Stimulated activated naive CD4-positive, alpha-beta T cell (primary cell): Measurements from ENCODE around the gene MCC.

ENCODE experiments used
- DNase-seq, 6 experiments: peaks; one replicate each; lab custom pipeline; 2025; lab: John Stamatoyannopoulos, UW

The MCC gene

DNA sequence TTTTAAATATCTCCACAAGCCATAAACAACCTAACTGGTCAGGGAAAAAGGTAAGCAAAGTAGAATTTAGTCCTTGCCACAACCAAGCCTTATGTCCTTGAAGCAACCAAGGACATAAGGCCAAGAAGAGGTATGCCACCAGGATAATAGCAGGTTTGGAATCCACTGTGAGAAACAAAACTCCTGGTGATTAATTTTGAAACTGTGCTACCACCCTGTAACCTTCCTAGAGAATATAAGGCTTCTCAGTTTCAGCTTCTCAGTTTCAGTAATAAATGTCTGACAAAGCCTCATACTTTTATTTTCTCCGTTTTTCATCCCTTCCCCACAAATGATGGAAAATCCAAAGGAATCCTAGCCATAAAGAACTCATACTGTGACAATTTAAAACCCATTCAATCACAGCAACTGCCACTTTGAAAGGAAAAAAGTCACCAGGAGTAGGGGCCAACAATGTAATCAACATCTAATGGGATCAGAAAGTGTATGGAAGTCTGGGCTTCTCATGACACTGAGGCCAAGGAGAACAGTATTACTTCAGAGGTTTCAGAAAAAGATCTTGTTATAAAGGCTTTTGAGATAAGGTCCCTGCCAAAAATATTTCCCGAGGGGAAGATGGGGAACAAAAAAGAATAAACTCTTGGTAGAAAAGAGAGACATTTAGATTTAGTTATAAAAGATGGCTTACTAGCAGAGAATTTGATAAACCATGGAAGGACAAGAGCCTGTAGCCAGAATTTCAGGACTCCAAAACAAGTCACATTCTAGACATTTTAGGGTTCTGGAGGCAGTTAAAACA, 242.6 kb downstream of the MCC start:
- DNase-seq, result no peak

DNA sequence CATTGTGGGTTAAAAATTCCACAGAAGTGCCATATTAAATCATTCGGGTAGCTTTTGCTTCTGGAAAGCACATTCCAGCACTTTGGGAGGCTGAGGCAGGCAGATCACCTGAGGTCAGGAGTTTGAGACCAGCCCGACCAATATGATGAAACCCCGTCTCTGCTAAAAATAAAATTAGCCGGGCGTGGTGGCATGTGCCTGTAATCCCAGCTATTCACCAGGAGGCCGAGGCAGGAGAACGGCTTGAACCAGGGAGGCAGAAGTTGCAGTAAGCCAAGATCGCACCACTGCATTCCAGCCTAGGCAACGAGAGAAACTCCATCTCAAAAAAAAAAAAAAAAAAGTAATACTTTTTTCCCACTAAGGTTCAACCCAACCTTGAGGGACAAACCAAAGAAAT, 243.3 kb downstream of the MCC start:
- no peak for DNase-seq

DNA sequence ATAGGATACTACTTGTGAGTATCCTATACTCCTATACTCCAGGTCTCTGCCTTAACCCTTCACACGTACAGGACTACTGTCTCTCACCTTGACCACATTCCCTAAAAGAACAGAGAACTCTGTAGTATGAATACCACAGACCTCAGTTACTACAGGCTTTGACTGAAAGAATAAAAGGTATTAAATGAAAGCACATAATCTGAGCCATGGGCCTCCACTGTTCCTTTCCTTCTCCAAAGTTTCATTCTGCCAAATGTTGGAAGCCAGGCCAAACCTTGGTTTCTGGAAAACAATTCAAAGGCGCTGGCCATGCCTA, 244.9 kb downstream of the MCC start:
- no peak for DNase-seq

DNA sequence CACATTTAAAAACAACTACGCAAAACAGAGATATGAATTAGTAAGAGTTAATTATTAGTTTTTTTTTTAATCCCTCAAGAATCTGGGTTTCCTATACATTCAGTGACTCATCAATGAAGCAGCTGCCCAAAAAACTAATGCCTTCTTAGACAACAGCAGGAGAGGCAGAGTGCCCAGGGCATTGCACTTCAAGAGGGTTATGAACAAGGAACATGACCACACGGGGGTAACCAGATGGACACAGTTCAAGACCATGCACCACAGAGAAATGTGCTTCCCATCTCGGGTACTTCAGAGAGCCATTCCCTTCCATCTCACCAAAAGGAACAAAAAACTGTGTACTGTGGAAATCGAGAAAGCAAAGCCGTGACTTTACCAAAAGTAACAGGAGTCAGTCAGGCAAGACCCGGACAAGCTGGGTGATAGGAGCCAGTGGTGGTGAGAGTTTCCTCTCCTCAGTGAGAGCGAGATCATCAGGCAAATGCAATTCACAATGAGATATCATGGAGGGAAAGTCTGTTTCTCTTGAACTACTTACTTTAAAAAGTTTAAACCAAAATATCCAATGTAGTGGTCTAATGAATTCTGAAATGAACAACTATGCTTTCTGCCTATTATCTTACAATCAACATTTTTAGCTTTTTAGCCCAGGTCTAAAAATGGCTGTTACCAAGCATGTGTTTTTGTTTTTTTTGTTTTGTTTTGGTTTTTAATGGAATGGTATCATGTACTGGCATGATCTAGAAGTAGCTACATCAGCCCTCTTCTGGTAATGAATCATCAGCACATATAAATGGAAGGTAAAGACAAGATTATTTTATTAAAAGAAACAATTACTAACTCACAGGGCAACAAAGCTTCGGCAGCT, 245.5 kb downstream of the MCC start:
- no peak for DNase-seq

DNA sequence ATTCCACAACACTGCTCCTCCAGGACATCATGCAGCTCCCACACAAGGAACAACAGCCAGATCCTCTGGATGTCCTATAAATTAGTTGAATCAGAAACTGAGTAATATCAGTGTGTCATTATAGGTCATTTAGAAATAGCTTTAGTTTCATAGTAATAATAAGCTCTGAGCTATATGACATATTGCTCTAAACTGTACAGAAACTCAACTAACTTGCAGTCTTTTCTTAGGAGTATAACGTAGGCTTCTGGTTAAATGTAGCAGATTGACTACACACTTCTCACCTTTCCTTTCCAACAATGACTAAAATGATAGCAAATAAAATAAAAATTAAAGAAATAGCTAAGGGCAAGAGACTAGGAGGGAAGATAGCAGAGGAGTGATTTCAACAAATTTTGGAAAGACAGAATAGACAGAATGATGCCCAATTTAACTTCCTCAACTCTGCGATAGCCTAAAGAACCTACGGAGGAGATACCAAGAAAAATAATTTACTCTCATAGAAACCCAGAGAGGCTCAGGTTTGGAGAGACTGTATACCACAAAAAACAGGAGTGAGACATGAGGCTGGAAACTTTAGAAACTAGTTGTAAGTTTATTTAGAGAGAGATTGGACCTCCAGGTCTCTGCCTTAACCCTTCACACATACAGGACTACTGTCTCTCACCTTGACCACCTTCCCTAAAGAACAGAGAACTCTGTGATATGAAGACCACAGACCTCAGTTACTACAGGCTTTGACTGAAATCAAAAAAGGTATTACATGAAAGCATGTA, 247.1 kb downstream of the MCC start:
- no peak for DNase-seq

DNA sequence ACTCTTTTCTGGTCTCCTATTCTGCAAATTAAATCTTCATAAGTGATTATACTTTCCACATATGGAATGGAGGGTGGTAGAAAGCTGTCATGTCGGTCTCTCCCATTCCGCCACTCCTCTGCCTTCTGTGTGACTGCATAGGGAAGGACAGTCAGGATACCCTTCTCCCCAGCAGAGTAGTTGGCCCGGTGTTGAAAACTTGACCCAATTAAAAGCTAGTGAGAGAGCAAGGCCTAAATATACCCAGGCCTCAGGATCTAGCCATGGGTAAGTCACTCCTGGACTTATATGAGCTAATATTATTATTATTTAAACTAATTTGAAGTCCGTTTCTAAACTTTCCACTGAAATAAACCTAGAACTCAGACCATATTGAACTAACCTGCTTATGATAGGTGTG, 248.2 kb downstream of the MCC start:
- no peak for DNase-seq

DNA sequence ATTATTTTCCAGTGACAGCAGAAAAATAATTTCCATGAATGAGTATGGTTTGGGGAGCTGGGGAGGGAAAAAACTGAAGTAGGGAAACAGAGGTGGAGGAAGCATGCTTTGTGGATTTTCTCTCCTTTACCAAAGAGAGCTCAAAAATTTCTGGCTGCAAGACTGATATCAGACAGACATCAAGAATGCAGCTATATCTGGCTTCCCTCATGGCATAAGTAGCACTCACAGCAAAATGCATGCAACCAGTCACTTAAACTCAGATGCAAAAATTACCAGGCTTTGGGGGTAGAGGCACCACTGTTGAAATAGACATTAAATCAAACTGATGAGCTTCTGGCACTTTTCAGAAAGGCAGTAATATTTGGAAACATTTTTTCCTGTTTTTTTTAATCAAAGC, 250.4 kb downstream of the MCC start:
- no peak for DNase-seq

DNA sequence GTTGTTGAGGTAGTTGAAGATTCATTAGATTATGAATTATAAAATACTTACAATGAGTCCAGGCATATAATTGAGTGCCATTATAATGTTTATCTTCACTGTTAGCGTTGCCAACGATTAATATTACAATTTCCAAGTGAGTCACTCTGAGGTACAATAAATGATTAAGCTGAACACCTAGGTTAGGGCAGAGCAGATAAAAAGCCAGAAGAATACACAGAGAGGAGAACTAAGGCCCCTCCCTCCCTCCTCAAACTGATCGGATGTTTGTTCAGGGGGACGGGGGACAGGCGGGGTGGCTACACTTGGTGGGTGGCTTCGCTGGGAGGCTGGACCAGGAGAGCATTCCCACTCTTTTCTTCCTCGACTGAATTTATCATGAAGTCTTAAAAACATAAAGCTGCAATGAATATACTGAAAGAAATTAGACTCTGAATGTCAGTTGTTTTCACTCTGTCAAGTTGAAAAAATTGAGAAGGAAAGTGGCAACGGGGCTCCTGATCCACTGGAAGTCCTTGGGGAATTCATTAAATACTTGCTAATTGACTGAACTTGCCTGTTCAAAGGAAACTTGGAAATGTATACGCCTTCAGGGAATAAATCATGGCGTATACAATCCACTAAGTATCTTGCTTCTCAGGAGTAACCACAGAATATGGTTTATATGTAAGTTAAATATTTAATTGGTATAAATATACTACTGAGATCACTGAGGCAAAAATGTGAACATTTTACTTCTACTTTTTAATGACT, 251.5 kb downstream of the MCC start:
- no peak for DNase-seq

DNA sequence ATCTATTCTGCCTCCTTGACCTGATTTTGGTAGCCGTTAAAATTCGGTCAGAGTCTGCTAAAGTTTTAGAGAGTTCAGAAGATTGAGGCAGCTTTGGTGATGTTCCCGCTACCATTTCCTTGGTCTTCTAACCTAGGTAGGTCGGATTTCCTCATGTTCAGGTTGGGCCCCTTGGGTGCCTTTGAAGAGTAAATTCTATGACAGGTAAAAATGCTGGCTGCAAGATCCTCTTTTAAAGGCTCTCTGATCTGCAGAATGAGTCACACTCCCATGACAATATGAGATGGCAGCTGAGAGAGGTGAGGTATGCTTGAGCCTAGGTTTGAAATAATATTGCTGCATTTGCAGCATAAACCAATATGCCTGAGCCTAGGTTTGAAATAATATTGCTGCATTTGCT, 252.4 kb downstream of the MCC start:
- no peak for DNase-seq

DNA sequence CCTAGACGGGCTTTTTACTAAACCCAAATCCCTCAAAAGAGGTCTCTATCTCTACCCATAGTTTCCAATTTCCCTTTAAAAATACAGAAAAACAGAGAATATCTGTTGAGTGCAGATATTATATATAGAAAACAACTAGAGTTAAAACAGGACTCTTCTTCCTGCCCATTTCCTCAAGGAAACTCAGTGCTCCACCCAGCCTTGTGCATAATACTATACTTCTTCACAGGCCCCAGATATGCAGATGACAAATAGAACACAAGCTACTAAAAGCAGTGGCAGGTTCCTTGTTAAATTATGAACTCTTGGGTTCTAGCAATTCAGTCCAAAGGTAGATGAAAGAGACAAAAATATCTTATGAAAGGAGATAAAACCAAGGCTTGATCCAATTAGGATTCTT, 253.7 kb downstream of the MCC start:
- DNase-seq, result no peak

DNA sequence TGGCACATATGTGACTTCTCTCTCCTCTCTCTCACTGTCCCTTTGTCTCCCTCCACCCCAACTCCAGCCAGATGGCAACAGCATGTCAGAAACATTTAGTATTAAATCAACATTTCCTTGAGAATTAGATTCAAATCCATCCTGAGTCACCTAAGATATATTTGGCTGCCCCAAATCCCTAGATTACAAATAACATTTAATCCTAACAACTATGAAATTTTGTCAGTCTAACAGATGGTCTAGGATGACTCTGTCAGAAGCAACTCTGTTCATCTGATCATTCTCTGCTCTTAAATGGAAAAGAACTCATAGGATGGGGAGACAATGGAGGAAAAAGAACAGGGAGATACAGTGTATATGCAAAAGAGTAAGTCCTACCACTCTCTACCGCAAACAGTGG, 254.6 kb downstream of the MCC start:
- no peak for DNase-seq

DNA sequence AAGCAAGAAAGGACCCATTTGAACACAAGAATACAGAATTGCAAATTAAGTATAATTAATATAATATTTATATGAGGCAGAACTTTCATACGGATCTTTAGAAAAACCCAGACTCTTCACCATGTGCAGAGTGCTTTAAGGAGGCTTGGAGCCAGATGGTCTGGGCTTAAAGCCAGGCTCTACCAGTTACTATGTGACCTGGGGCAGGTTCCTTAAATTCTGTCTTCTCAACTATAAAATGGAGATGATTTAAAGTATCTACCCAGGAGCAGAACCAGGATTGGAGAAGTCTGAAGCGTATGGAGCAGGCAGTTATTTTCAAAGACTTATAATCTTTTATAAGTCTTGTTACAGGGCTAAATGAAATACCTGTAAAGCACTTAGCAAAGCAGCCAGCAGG, 255.6 kb downstream of the MCC start:
- DNase-seq, result no peak

DNA sequence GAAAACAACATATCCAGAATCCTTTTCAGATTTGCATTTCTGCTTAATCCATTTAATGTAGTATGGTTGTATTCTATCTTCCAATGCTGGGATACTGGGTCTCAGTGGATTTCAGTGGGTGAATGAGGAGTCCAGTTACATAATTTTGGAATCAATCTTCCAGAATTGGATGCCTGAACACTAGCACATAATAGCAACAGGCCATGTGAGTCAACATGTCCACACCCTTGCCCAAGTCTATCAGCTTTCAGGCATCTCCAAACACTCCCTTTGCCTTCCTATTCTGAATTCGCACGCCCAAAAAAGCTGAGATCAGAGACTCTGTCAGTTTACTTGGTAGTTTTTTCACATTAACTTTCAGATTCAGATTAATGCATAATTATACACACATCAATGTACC, 256.0 kb downstream of the MCC start:
- no peak for DNase-seq

DNA sequence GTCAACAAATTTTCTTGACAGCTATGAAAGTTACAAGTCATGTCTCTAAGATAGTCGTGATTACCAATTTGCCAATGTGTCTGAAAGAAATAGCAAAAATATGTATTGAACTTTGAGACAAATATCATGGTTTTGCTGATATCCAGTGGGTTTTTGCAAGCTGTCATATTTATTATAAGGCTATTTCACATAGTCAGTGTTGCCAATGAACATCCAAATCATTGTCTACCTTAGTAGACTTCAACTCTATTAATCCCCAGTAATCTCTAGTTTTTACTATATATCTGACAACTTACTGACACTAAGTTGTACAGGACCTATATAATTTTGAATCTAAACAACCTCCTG, 256.6 kb downstream of the MCC start:
- DNase-seq, result no peak

DNA sequence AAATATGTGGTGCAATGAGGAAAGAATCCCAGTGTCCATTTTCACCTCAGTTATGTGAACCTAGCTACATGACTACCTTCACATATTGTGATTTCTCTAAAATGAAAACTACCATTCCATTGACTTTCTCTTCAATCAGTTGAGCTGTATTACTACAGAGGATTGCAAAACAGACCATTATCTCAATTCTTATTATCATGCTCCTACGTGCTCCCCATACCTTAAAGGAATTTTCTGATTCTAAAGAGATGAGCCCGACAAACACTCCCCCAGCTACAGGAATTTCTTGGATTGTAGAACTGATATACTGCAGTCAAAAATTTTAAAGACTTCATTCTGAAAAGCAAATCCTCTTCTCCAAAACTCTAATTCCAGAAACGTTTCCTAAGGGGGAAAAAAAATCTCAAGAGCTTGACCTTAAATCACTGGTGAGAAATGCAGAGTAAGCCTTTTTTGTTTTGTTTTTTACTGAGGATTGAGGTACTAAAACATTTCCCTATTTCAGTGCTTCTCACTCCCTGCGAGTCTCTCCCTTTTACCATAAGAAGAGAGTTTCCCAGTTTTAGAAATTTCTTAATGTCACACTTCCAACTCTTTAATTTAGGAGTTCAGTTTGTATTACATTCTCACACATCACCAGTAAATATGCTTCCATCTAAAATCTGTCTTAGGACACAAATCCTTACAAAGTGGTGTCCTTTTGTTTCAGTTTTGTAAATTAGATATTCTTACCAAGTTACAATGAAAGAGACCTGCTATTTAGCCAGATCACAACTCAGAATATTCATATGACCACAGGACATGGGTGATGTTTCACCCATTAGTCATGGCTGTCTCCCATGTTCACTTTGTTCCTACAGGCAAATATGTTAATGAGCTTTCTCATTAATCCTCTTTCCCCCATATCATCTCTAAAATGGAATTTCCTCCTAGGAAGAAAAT, 257.3 kb downstream of the MCC start:
- DNase-seq, result no peak

DNA sequence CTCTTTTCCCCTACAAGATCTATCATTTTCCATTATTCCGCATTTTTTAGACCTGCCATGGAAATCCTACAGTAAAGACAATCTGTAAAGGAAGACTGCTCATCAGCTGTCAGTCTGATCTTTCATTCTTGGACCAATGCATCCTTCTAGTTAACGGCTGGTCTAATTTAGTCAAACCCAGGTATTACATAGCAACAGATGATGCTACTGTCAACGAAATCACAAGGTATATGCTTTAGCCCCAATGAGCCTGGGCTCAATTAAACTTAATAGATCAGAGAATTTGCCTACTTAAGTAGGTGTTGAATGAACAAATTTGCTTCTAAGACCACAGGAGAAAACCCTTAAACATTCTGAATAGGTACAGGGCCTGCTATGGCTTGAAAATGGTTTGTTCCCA, 260.5 kb downstream of the MCC start:
- no peak for DNase-seq

DNA sequence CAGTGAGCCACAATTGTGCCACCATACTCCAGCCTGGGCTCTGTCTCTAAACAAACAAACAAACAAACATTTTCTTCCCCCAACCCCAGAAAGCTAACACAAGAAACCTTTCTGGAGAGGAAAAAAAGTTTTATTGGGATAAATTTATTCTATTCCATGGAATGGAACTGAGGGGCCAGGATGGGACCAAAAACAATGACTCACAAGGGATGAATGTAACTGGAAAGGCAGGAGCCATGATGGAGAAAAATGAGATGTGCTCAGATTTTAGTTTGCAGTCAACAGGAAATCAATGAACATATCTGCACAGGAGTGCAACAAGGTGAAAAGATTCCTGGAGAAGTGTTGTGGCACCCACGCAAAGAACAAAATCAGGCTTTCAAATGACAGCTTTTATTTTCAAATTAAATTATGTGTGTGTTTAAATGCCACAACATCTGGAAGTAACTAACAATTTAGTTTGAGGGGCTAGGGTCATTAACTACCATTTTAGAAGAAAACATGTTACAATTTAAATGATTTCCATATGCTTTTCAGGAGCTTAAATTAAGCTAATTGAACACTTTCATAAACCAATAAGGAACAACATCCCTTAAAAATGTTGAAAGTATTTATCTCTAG, 262.0 kb downstream of the MCC start:
- DNase-seq, result no peak

DNA sequence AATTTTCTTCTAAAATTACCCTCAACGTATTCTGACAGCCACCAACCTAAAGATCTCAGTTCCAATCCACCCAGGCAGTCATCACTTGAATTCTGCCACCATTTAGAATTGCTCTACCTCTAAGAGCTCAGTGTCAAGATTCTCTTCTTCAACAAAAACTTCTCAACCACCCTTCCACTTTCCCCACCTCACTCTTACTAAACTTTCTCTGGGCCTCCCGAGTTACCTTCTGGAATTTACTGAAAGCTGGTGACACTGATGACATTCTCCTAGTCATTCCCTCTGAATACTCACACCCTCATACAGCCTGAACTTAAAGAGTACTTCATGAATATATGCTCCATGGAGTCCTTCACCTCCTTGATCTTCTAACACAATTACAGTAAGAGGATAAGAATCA, 263.0 kb downstream of the MCC start:
- no peak for DNase-seq

DNA sequence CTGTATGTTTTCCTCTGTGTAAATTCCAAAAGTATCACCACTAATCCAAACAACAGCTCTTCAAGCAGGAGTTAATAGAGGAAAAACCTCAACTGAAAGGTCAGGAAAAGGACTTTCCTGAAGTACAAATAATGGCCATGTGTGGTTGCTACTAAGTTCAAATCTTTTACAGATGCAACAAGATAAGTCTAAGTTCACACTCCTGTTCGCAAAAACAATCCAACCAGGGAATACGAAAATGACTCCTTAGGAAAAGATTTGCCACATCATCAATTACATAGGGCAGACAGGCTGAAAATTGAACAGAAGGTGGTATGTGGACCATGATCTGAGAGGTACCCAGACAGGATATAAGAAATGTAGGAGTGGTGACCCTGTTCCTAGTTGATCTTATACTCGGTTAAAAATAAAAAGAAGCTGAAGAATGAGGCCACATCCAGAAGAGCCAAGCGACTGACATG, 263.6 kb downstream of the MCC start:
- no peak for DNase-seq

DNA sequence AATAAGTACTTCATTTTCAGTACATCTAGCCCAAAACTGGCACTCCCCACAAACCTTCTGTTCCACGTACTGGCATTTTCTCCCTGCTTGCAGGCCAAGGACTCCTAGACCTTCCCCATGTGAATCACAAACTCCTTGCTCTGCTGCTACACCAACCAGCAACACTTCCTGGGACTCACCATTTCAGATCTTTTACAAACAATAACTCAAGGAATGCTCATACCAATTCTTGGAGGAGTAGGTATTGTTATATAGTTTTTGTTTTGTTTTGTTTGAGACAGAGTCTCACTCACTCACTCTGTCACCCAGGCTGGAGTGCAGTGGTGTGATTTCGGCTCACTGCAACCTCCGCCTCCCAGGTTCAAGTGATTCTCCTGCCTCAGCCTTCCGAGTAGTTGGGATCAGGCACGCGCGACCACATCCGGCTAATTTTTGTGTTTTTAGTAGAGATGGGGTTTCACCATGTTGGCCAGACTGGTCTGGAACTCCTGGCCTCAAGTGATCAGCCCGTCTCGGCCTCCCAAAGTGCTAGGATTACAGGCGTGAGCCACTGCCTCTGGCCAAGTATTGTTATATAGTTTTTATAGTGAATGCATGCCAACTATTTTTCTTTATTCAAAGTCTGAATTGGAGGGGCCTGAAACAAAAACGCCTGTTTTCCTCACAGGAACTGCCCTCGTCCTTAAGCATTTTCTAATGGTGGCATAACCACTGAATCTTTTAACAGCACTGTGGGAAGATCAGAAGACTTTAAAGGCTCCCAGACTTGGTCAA, 264.2 kb downstream of the MCC start:
- DNase-seq, result no peak
